Measurements from ENCODE around the gene BRD4.
"Not testable (repeated sequence)": the region's sequence is repeated elsewhere in the genome, so short reads cannot be mapped to it uniquely, and the experiment has no call there.

The BRD4 gene

DNA sequence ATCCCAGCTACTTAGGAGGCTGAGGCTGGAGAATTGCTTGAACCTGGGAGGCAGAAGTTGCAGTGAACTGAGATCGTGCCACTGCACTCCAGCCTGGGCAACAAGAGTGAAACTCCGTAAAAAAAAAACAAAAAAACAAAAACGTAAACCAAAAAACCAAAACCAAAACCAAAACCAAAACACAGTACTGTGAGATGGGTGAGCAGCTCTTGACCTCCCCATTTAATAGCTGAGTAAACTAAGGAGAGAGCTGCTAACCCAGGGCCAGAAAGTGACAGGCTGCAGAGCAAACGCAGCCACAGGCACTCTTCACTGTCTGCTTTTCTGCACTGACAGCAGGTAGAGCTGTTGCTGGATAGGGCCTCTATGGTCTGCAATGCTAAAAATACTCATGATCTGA, 27.7 kb upstream of the BRD4 start:
- not testable (repeated sequence) for DNase-seq (ENCODE audit: low spot score)

DNA sequence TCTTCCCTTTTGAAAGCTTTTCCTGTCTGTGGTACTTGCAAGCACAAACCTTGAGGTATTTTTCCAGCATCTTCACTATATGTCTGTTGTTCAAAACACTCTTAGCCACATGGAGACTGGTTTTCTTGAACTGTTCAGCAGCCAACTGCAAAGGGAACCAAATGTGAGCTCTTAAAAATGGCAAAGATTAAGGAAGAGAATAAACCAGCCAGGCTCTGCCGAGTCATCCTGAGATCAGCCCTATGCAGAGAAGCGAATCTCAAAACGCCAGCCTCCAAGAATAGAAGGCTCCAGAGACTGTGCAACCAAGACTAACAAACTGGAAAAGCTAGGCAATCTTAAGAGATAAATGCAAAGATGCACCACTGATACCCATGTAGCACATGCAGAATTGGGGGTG, 26.6 kb upstream of the BRD4 start:
- peak; percentile 14 for DNase-seq (ENCODE audit: low spot score)

DNA sequence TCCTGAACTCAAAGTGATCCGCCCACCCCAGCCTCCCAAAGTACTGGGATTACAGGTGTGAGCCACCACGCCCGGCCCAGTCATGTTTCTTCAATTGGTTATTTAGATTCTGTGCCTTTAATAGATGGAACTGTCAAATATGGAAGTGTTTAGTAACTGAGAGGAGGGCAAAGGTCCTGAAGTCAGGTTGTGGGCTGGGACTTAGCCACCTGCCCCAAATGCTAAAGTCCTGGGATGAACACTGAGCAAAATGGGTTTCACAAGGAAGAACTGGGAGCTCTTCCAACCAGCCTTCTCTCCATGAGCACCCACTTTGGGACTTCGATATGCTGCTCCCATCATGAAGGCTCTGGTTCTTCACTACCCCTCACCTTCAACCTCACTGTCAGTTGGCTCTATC, 25.6 kb upstream of the BRD4 start:
- no peak for DNase-seq (ENCODE audit: low spot score)

DNA sequence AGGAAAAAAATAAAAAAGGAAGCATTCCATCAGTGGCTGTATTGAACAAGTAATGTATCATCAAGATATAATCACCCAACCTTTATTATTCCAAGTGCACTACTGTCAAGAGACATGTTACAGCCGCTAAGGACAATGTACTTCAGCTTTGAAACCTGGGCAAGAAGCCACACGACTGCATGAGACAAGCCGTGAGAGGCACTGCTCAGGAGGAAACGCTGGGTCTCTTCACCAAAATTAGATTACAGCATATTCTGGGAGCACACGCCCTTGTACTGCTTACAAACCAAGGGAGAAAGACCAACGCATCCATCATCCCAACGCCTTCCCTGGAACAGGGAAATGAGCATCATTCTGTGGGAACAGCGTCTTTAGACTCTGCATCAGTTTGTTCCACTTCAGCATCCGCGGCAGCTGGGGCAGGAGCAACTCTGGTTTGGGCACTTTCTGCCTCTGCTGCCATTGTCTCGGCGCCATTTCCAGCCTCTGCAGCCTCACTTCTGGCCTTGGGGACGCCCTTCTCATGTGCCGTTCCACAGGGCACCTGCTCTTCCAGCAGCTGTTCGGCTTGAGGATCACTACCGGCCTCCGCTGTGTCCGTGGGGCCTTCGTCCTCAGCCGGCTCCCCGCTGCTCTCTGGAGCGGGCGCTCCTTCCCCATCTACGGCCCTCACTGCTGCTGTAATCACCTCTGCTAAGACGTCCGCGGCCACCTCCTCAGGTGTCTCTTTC, 22.4 kb upstream of the BRD4 start:
- no peak for DNase-seq (ENCODE audit: low spot score)

DNA sequence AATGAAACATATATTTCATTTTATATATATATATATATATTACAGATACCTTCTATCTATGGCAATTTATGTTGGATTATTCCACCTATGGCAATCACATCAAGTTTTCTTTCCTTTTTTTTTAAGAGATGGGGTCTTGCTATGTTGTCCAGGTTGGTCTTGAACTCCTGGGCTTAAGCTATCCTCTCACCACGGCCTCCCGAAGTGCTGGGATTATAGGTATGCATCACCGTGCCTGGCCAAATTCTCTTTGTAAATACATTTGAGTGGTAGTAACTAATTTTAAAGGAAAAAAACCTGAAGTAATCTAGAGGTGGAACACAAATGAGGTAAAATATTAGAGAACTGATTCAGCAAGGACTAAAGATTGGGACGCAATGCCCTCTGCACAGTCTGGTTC, 21.6 kb upstream of the BRD4 start:
- DNase-seq (ENCODE audit: low spot score) = no peak

DNA sequence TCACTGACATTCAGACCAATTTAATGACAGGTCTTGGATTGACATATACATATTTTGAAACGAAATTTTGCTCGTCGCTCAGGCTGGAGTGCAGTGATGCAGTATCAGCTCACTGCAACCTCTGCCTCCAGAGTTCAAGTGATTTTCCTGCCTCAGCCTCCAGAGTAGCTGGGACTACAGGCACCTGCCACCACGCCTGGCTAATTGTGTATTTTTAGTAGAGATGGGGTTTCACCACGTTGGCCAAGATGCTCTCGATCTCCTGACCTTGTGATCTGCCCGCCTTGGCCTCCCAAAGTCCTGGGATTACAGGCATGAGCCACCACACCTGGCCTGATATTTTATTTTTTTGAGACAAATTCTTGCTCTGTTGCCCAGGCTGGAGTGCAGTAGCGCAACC, 20.2 kb upstream of the BRD4 start:
- not testable (repeated sequence) for DNase-seq (ENCODE audit: low spot score)

DNA sequence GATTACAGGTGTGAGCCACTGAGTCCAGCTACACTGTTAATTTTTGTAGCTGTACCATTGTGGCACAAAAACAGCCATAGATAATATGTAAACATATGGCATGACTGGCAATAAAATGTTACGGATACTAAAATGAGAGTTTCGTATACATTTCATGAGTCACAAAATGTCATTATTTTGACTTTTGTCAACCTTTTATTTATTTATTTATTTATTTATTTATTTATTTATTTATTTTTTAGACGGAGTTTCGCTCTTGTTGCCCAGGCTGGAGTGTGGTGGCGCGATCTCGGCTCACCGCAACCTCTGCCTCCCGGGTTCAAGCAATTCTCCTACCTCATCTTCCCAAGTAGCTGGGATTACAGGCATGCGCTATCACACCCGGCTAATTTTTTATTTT, 9.0 kb upstream of the BRD4 start:
- DNase-seq (ENCODE audit: low spot score) = not testable (repeated sequence)

DNA sequence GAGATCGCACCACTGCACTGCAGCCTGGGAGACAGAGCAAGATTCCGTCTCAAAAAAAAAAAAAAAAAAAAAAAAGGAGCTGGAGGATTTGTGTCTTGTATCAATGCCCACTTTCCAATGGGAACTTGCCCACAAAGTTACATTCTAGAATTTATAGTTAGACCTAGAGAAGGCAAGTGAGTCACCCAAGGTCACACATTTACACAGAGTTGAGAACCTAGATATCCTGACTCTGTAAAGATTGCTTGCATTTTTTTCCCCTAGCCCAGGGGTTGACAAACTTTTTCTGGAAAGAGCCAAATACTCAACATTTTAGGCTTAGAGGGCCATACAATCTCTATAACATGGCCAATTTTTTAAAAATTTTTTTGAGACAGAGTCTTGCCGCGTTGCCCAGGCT, 7.7 kb upstream of the BRD4 start:
- DNase-seq (ENCODE audit: low spot score) = no peak

DNA sequence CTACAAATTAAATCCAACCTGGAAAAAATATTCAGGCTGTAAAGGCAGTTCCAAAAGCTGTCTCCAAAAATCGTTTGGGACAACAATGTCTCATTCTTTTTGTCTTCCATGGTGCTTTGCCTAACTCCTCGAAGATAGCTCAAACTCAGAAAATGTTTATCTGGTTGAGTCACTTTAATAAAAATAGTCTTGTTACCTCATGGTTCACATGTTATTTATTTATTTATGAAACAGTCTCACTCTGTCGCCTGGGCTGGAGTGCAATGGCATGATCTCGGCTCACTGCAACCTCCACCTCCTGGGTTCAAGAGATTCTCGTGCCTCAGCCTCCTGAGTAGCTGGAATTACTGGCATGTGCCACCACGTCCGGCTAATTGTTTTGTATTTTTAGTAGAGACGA, 4.9 kb upstream of the BRD4 start:
- peak; percentile 64 for DNase-seq (ENCODE audit: low spot score)

DNA sequence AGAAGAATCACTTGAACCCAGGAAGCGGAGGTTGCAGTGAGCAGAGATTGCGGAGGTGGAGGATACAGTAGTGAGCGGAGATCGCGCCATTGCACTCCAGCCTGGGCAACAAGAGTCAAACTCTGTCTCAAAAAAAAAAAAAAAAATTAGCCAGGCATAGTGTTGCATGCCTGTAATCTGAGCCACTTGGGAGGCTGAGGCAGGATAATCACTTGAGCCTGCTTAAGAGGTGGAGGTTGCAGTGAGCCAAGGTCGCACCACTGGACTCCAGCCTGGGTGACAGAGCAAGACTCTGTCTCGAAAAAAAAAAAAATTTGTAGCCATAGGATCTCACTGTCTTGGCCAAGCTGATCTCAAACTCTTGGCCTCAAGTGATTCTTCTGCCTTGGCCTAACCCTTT, 3.7 kb upstream of the BRD4 start:
- not testable (repeated sequence) for DNase-seq (ENCODE audit: low spot score)

DNA sequence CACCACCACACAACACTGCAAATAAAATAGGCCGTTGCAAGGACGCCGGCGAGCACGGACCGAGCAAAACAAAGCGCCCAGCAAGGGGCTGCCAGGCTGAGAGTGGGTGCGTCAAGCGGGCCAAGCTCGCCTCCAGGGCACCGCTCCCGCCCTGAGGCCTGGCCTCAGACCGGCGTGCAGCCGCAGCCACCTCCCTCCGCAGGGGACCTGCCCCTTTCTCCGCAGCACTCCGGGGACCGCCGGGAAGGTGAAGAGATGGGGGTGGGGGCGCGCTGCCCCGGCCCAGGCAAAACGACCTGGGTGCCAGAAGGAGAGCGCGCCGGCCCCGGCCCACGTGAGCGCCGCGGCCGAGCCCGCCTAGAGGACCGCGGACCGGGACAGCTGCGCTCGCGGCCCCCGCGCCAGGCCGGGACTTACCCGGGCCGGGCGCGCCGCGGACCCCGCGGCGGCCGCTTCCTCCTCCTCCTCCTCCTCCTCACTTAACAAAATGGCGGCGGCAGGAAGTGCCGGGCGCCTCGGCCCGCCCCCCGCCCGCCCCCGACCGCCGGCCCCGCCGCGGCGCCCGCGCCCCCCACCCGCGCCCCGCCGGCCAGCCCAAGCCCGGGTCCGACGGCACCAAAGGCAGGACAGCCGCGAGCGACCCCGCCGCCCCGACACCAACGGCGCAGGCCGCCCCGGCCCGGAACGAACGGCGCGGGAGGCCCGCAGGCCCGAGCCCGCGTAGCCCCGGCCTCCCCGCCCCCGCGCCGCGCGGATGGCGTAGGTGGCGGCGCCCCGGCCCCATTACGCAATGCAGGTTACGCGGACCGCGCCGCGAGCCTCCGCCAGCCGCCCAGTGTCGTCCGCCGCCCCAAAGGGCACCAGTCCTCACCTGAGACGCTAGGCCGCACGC, 674 bp downstream of the BRD4 start:
- DNase-seq (ENCODE audit: low spot score) = peak; percentile 80

DNA sequence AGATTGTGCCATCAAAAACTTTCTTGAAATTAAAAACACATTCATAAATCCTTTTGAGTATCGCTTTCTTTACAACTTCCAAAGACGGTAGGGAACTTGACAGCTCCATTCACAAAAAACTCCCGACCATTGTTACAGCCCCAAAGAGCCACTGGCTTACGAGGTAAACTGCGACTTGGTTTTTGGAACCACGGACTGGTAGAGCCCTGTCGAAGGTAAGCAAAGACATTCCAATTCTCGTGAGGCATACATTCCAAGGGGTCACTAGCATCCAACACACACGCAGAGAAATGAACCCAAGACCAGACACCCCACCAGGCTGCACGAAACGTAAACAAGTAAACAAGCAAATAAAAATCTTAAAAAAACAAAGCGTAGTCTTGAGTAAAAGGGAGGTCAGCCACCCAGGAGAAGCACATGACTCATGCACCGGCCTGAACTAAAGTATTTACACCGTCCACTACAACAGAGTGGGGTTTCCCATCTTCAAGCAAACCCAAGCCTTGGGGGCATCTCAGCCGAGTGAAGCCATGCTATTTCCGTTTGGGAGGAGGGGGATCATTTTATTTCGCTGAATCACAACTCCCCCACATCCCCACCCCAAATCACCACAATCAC, 1.4 kb downstream of the BRD4 start:
- DNase-seq (ENCODE audit: low spot score) = peak; percentile 79

DNA sequence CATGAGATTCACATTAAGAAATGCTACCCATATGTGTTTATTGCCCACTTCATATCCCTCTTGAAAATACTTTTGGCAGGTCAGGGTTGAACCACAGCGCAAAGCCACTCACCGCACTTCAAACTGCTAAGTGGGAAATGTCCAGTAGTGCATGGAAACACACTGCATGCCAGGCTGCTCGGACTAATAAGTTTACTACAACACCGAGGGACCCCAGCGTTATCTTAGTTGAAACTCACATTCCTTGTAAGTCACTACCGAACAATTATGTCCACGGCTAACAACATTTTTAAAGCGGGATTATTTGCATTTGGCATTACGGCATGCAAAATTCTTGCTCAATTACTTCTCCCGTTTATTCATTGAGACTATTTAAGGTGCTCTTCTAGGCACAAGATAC, 4.0 kb downstream of the BRD4 start:
- peak; percentile 6 for DNase-seq (ENCODE audit: low spot score)

DNA sequence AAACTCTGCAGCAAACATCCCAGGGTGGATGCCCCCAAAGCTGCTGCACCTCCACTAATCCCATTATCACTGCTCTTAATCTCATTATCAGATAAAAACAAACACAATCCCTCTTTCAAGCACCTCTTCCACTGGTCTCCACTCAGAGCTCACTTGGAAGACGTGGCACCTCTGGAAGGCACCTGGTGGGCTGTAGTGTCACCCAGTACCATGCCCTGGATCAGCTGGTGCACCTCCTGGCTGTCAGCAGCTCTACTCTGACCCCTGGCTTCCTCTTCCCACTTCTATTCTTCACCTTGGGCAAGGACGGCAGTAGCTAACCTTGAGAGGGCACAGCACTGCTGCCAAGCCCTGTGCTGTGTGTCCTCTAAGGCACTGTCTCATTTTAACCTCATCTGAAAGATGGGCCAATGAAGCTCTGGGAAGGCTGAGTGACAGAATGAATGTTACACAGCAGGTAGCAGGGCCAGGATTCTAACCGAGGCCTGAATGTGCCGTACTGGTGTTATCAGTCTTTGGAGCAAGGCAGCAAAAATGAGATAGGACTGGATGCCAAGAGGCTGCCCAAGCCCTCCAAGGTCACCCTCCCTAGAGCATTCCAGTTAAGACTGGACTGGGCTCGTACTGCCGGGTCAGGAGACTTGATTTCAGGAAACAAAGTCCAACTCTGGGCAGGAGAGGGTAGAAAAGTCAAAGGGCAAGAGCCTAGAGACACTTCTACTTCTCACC, 7.4 kb downstream of the BRD4 start:
- no peak for DNase-seq (ENCODE audit: low spot score)

DNA sequence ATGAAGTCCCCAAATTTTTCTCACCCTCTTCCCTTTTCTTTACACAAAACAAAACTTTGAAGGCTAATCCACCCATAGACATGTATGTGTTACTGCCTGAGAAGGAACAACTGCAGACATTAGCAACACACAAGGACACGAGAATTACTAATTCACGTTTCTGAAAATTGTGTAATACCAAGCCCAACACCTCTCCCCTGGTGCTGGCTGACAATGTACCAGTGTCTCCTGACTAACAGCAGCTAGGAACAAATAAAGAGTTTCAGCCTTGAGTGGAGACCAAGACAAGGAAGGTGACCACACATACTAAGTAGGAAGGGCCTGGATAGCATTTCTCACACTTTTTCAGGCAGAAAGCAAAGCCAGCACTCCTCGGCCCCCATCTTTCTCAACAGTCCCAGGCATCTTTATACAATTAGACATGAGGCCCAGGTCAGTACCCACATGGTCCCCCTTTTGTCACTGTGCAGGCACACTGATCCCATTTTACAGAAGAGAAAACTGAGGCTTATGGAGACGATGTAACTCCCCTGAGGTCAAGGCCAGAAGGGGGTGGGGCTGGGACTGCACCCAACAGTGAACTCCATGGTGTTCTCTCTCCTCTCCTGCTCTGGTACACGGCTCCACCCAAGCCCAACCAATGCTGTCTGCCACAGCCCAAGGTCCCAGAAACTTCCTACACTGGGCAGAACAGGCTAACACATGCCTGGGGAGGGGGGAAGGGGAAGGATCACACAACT, 8.7 kb downstream of the BRD4 start:
- no peak for DNase-seq (ENCODE audit: low spot score)

DNA sequence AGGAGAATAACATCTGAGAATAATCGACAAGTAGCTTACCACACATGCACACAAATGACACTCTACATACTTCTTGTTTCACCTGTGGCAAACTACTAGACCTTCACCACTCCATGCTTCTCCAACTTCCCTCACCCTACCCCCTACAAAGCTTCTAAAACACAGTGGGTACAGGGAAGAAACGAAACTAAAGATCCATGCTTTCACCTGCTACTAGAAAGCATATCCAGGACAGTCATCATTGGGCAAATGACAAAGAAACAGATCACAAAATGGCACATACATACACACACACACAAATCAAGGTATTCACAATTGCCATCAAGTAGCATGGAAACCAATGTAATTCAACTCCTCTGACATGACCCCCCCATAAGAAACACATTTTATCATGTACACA, 10.6 kb downstream of the BRD4 start:
- DNase-seq (ENCODE audit: low spot score) = no peak

DNA sequence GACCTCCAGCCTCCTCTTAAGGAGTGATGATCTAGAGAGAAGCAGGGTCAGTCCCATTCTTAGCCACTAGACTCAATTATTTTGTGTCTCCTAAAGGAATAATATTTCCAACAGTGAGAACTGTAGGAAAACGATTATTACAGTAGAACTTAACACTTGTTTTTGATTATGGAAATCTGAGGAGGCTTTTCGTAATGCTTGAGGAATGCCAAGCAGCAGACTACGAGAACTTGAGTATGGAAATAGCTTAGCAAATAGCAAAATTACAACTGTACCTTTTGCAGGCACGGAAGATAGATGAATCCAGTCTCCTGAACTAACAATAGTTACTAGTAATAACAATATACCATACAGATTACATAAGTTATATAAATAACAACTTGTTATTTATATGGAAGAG, 12.2 kb downstream of the BRD4 start:
- no peak for DNase-seq (ENCODE audit: low spot score)

DNA sequence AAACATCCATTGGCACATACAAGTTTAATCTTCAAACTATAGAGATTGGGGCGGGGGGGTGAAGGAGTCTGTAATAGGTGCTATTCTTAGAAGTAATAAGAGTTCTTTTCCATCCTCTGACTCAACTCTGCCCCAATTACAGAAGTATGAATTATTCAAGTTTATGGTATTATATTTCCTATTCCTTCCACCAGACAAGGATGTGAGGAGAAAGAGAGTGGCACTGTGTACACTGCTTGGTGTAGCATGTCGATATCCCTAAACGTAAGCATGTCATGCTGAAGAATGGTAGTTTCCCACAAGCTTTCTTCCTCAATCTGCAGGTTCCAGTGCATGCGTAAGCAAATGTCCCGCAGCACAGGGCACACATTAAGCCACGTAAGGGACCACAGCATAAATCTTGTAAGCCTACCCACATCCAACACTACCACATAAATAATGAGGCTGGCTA, 14.1 kb downstream of the BRD4 start:
- no peak for DNase-seq (ENCODE audit: low spot score)

DNA sequence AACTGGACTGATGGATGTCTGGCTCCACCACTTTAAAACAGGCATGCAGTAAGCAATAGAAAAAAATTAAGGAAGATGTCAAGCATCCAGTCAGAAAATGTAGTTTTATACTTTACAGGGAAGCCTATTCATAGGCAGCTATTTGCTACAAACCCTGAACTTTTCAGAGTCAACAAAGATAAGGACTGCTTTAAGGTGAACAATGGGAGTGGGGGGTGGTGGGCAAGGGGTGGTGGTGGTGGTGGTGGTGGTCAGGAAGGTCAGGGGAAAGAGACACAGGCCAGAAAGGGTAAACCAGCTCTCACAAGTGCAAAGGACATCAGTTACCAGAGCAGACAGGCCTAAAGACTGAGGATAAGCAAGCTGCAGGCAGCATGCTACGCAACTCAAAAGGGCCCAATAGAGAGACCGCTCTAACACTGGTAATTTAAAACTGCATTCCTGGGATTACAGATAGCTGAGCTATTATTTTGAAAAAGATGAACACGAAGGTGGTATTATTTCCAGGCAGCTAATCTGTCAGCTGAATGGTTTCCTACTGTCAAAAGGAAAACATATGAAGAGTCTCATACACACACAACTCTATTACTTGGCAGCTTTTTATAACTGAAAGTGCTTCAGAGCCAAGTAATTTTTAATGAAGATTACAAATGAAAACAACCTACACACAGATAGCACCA, 14.8 kb downstream of the BRD4 start:
- DNase-seq (ENCODE audit: low spot score) = peak; percentile 57

DNA sequence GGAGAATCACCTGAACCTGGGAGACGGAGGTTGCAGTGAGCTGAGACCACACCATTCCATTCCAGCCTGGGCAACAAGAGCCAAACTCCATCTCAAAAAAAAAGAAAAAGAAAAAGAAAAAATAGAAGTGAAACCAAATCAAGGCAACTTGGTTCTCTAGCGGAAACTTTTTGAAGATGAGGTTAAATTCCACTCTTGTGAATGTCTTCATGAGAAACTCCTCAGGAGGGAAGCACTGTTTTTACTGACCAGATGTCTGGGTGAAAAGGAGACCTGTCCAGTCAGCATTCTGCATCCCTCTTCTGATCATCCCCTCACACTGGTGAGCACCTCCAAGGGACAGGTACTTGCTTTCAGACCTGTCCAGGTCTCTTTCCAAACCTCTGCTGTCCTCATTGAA, 15.8 kb downstream of the BRD4 start:
- no peak for DNase-seq (ENCODE audit: low spot score)

DNA sequence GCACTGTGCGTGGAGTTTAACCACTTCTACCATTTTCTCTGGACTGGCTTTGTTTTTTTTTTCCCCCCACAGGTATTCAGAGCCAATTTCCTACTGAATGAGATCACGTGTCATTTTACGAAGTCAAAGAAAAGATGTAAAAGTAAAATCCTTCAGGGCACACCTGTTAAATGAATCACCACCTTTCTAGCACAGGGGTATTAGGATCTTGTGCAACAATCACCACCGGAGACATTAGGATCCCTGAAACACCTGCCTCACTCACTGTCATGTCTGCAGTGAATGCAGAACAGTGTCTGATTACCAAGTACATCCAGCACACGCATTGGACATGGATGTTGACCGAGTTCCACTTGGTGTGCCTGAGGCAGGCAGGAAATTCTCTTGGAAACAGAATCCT, 17.2 kb downstream of the BRD4 start:
- DNase-seq (ENCODE audit: low spot score) = no peak
